IPS-18a (cell line): ENCODE data around the gene EP400.

Source experiments
- H3K27ac ChIP-seq: one replicate; pipeline ENCODE4 v1.5.1; 2013; ENCODE audit warnings: low read length
- H3K27me3 ChIP-seq: one replicate; pipeline ENCODE4 v1.6.1; 2013; ENCODE audit warnings: mild to moderate bottlenecking, low read length; ENCODE audit not compliant: control insufficient read depth, insufficient read depth
- H3K36me3 ChIP-seq: one replicate; pipeline ENCODE4 v1.6.1; 2013; ENCODE audit warnings: low read depth, low read length; ENCODE audit not compliant: control insufficient read depth
- H3K4me1 ChIP-seq: one replicate; pipeline ENCODE4 v1.6.1; 2013; ENCODE audit warnings: low read depth, low read length; ENCODE audit not compliant: control insufficient read depth
- H3K4me3 ChIP-seq: one replicate; pipeline ENCODE4 v1.5.1; 2013; ENCODE audit warnings: low read length
- H3K9ac ChIP-seq: one replicate; pipeline ENCODE4 v1.6.1; 2013; ENCODE audit warnings: mild to moderate bottlenecking, low read length, moderate library complexity
- H3K9me3 ChIP-seq: one replicate; pipeline ENCODE4 v1.6.1; 2013; ENCODE audit warnings: low read depth, low read length; ENCODE audit not compliant: control insufficient read depth

Gene EP400

DNA sequence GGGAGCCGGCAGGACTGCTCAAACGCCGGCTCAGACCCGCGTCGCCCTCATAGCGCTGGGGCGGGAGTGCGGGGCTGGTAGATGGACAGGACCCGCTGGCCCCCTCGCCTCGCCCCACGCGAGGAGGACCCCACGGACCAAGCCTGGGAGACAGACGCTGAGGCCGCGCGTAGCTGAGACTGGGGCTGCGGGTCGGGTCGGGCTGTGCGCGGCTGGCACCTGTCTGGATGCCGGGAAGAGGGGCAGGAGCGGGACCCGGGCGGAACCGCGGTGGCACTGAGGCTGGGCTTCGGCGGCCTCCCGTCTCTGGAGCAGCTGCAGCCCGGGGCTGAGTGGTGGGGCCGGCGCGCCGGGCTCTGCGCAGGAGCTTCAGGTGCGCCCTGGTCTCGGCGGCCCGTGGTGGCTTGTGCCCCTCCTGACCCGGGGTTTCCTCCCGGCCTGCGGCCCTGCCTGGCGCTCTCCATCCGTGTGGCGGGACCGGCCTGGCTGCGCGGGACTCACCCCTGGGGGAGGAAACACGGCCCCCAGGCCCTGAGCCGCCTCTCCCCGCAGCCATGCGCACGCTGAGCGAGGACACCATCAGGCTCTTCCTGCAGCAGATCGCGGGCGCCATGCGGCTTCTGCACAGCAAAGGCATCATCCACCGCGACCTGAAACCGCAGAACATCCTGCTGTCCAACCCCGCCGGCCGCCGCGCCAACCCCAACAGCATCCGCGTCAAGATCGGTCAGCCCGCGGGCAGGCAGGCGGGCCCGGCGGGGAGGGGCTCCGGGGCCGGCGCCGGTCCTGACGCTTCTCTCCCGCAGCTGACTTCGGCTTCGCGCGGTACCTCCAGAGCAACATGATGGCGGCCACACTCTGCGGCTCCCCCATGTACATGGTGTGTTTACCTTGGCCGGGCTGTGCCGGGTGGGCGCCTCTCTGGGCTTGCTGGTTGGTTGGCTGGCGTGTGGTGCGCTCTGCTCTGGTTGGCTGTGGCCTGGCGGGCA, 41.4 kb upstream of the EP400 start:
- Histone ChIP-seq H3K27ac (no peak overlapping the region), H3K9me3 (no peaks in the 10 kb centered on the region), H3K27me3 (no peaks in the 10 kb centered on the region), H3K36me3 (peaks cover 27% of the 10 kb centered on the region), H3K9ac (no peak overlapping the region), H3K4me3 (no peak overlapping the region), H3K4me1 (no peaks in the 10 kb centered on the region)

DNA sequence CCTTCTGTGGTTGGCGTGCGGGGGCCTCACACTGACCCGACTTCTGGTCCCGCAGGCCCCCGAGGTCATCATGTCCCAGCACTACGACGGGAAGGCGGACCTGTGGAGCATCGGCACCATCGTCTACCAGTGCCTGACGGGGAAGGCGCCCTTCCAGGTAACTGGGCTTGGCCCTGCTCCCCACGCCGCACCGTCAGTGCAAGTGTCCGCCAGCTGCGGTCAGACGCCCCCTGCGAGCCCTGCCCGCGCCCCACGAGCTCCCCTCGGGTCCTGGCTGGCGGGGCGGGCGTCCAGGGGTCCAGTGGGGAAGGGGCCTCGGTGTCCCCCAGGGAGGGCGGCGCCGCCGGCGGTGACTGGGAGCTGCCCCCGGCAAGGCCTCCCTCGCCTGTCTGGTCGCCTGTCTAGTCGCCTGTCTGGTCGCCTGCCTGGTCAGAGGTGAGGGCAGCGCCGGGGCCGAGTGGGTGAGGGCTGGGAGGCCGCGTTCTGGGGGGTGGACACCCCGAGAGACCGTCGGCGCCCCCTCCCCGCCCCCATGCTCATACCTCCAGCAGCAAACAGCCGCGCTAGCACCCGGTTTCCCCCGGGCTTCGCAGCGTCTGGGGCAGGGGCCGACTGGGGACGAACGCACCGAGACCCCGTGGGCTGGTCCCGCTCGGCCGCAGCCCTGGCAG, 40.5 kb upstream of the EP400 start:
- H3K27me3 ChIP-seq, result no peaks in the 10 kb centered on the region
- no peaks in the 10 kb centered on the region for H3K9me3 ChIP-seq
- no peak overlapping the region for H3K9ac ChIP-seq
- H3K4me1 ChIP-seq, result no peaks in the 10 kb centered on the region
- H3K4me3 ChIP-seq, result no peak overlapping the region
- H3K36me3 ChIP-seq, result peaks cover 32% of the 10 kb centered on the region
- no peak overlapping the region for H3K27ac ChIP-seq

DNA sequence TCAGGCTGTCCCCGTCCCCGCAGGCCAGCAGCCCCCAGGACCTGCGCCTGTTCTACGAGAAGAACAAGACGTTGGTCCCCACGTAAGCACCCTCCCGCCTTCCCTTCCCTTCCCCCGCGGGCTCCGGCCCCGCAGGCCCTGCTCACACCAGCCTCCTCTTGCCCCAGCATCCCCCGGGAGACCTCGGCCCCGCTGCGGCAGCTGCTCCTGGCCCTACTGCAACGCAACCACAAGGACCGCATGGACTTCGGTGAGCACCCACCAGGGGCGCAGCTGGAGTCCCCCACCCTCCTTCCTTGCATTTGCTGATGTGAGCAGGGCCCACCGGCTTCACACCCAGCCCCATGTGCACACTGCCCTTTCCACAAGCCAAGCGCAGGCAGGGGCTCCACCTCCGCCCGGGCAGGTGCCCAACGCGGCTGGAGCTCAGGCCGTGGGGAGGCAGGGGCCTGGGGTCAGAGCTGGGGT, 40.0 kb upstream of the EP400 start:
- Histone ChIP-seq H3K4me3 (no peak overlapping the region), H3K9me3 (no peaks in the 10 kb centered on the region), H3K27me3 (no peaks in the 10 kb centered on the region), H3K9ac (no peak overlapping the region), H3K27ac (no peak overlapping the region), H3K4me1 (no peaks in the 10 kb centered on the region), H3K36me3 (peaks cover 37% of the 10 kb centered on the region)

DNA sequence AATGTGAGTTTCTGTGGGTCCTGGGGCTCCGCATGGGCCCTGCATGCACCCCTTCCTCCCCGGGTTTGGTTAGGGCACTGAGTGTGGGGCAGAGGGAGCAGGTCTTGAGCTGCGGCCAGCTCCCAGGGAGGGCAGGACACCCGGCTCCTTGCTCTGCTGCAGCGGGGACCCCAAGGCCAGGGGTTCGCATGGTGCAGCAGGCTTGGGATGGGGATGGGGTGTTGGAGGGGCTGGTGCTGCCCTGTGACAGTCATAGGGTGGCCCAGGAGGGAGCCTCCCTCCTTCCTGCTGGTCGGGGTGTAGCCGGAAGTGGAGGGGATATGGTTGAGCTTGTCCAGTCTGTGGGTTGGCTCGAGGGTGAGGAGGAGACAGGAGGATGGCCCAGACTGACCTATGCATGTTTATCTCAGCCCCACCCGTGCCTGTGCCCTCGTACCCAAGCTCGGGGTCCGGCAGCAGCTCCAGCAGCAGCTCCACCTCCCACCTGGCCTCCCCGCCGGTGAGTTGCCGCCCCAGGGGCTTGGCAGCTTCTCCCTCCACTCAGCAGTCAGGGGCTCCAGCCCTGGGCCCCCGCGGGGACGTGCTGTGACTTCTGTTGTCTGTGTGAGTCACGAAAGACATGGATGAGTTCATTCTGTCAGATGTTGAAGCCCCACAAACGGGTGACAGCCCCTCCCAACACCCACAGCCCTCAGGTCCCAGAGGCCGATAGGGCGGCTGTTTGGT, 39.3 kb upstream of the EP400 start:
- H3K27me3 ChIP-seq, result no peaks in the 10 kb centered on the region
- H3K4me1 ChIP-seq, result no peaks in the 10 kb centered on the region
- H3K4me3 ChIP-seq, result no peak overlapping the region
- peaks cover 41% of the 10 kb centered on the region for H3K36me3 ChIP-seq
- no peak overlapping the region for H3K27ac ChIP-seq
- no peaks in the 10 kb centered on the region for H3K9me3 ChIP-seq
- H3K9ac ChIP-seq, result no peak overlapping the region

GRCh38 chr12:131911028-131911650, 38.6 kb upstream of the EP400 start:
- H3K9me3 ChIP-seq, result no peaks in the 10 kb centered on the region
- peaks cover 44% of the 10 kb centered on the region for H3K36me3 ChIP-seq
- H3K4me3 ChIP-seq, result no peak overlapping the region
- no peaks in the 10 kb centered on the region for H3K27me3 ChIP-seq
- no peaks in the 10 kb centered on the region for H3K4me1 ChIP-seq
- no peak overlapping the region for H3K9ac ChIP-seq
- no peak overlapping the region for H3K27ac ChIP-seq

GRCh38 chr12:131911851-131912477, 37.8 kb upstream of the EP400 start:
- H3K4me1 ChIP-seq, result no peaks in the 10 kb centered on the region
- no peaks in the 10 kb centered on the region for H3K27me3 ChIP-seq
- H3K27ac ChIP-seq, result no peak overlapping the region
- no peak overlapping the region for H3K4me3 ChIP-seq
- H3K9ac ChIP-seq, result no peak overlapping the region
- H3K36me3 ChIP-seq, result peaks cover 43% of the 10 kb centered on the region
- H3K9me3 ChIP-seq, result no peaks in the 10 kb centered on the region

DNA sequence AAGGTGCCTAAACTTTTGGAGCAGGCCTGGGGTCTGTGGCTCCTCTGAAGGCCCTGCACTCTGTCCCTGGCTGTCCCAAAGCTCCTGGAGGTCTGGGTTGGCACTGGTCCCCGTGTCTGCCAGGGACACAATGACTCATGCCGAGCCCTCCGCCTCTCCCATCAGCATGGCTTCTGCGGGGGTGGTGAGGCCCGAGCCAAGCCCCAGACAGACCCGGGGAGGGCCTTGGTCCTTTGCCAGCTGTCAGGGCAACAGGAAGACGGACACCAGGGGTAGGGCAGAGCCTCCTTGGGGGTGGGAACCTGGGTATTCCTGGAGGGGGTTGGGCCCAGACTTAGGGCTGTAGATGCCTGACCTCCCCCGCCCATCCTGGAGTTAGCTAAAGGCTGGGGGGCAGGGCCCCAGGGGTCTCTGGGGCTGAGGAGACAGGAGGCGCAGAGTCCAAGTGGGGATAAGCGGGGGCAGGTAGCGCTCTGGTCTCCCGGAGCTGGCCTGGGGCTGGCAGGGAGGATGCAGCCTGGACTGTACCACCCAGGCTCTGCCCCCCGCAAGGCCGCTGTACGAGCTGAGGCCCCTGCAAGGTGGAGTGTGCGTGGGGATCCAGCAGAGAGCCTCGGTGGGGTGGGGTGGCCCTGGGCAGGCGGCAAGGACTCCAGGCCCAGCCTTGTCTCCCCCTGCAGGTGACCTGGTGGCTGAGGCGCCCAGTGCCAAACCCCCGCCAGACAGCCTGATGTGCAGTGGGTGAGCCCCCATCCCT, 37.0 kb upstream of the EP400 start:
- Histone ChIP-seq H3K4me1 (no peaks in the 10 kb centered on the region), H3K4me3 (no peak overlapping the region), H3K9me3 (no peaks in the 10 kb centered on the region), H3K9ac (no peak overlapping the region), H3K36me3 (peaks cover 43% of the 10 kb centered on the region), H3K27ac (no peak overlapping the region), H3K27me3 (no peaks in the 10 kb centered on the region)

- Histone ChIP-seq H3K27me3 (no peaks in the 10 kb centered on the region), H3K9ac (no peak overlapping the region), H3K27ac (no peak overlapping the region), H3K36me3 (peaks cover 43% of the 10 kb centered on the region), H3K4me3 (no peak overlapping the region), H3K4me1 (no peaks in the 10 kb centered on the region), H3K9me3 (no peaks in the 10 kb centered on the region)
Measured at GRCh38 chr12:131913666-131914065, 36.1 kb upstream of the EP400 start.

DNA sequence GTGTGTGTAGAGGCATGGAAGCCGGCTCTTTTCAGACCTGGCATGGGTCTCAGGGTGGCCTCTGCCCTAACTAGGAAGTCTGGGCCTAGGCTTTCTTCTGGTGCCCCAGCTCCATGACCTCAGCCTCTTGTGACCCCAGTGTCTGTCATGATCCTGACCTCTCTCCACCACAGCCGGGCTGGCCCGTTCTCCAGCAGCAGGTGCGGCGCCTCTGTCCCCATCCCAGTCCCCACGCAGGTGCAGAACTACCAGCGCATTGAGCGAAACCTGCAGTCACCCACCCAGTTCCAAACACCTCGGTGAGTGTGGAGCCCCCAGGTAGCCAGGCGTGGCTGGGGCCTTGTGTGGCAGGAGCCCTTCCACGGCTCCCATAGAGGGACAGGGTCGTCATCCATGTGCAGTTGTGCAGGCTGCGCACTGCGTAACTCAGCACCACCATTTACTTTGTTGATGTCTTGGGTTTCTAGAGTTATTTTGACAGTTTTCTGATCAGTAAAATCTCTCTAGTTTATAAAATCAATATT, 35.5 kb upstream of the EP400 start:
- no peak overlapping the region for H3K4me3 ChIP-seq
- H3K4me1 ChIP-seq, result no peaks in the 10 kb centered on the region
- H3K36me3 ChIP-seq, result peaks cover 43% of the 10 kb centered on the region
- H3K27ac ChIP-seq, result no peak overlapping the region
- H3K9me3 ChIP-seq, result no peaks in the 10 kb centered on the region
- no peak overlapping the region for H3K9ac ChIP-seq
- H3K27me3 ChIP-seq, result no peaks in the 10 kb centered on the region

- H3K9me3 ChIP-seq, result no peaks in the 10 kb centered on the region
- peaks cover 49% of the 10 kb centered on the region for H3K36me3 ChIP-seq
- no peak overlapping the region for H3K9ac ChIP-seq
- no peak overlapping the region for H3K4me3 ChIP-seq
- no peaks in the 10 kb centered on the region for H3K4me1 ChIP-seq
- H3K27me3 ChIP-seq, result no peaks in the 10 kb centered on the region
- H3K27ac ChIP-seq, result no peak overlapping the region
Measured at GRCh38 chr12:131915000-131915689, 34.6 kb upstream of the EP400 start.
